ENCODE data around the gene MARVELD3.

Gene MARVELD3

DNA sequence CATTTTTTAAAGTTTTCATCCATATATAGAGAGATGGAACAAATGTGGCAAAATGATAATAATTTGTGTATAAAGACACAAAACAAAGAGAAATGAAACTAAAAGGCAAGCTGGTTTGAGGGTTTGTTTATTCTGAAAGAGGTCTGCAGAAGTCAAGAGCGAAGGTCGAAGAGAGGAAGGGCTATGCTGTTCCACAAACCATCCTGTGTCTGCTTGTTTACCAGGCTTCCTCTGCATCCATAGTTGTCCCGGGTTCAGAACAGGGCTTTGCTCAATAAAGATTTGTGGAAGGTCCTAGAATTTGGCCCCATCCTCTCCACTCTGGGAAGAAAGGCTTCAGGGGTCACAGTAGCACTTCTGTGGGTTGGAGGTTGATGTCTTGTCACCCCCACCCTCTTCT lies 2.4 kb upstream of the MARVELD3 start:
- no peak for DNase-seq (ENCODE audit: low spot score)

DNA sequence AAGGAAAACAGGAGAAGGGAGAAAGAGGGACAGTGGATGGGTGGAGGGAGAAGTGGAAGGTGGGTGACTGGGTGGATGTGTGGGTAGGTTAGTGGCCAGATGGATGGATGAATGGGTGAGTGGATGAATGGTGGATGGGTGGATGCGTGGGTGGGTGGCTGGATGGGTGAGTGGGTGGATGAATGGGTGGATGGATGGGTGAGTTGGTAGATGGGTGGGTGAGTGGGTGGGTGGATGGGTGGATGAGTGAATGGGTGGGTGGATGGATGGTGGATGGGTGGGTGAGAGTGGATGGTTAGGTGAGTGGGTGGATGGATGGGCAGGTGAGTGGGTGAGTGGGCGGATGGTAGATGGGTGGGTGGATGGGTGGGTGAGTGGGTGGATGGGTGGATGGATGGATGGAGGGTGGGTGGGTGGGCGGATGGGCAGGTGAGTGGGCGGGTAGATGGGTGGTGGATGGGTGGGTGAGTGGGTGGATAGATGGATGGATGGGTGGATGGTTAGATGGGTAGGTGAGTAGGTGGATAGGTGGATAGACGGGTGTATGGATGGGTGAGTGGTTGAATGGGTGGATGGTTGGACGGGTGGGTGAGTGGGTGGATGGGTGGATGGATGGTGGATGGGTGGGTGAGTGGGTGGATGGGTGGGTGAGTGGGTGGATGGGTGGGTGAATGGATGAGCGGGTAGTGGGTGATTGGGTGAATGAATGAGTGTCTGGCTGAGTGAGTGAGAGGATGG lies 702 bp upstream of the MARVELD3 start:
- DNase-seq (ENCODE audit: low spot score), result no peak

- no peak for DNase-seq (ENCODE audit: low spot score)
Measured at GRCh38 chr16:71626858-71627213, 852 bp downstream of the MARVELD3 start.

DNA sequence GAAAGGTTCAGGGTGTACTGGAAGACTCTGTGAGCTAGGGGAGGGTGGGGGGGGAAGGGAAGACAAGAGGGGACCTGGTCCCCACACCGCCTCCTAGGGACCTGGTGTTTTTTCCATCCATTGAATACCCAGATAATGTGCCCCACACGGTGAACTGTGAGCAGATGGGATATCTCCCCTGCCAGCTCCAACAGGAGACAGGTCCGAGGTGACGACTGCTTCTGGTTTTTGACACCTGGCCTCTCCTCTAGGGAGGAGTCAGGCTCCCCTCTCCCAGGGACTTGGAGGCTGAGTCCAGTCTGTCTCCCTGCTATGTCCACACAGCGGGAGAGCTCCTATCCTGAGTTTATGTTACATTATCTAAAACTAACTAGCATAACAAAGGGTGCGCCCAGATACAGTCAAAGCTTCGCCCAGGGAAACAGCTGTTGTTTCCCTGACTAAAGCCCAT lies 1.8 kb downstream of the MARVELD3 start:
- no peak for DNase-seq (ENCODE audit: low spot score)

GRCh38 chr16:71628810-71629209 lies 2.8 kb downstream of the MARVELD3 start:
- DNase-seq (ENCODE audit: low spot score), result no peak

DNA sequence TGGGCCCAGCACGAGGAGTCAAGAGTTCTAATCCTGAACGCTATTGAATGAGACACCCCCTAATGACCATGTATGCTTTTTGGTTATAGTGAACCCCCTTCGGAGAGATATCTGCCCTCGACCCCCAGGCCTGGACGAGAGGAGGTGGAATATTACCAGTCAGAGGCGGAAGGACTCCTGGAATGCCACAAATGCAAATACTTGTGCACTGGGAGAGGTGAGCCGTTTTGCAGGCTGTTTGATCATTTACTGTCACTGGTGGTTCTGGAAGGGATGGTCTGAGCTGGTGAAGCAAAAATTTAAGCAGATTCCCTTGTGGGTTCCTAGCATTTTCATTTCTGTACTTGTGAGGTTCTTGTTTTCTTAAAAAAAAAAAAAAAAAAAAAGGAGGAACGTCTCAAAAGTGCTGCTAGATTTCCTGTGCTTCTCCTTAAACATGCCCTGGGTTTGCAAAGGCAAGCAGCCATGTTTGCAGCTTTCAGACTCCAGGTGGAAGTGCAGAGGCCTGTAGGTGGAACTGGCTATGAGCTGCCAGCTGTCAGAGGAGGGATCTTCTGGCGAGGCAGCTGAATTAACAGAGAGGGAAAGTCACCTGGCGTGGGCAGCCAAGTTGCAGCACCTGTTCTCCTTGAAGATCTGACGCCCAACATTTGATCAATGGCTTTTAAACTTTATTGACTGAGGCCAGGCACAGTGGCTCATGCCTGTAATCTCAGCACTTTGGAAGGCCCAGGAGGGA lies 3.5 kb downstream of the MARVELD3 start:
- no peak for DNase-seq (ENCODE audit: low spot score)

GRCh38 chr16:71630808-71631207 lies 4.8 kb downstream of the MARVELD3 start:
- DNase-seq (ENCODE audit: low spot score), result no peak

GRCh38 chr16:71631776-71632175 lies 5.8 kb downstream of the MARVELD3 start:
- DNase-seq (ENCODE audit: low spot score), result no peak

- no peak for DNase-seq (ENCODE audit: low spot score)
Measured at GRCh38 chr16:71635632-71636031, 9.6 kb downstream of the MARVELD3 start.

GRCh38 chr16:71637398-71637797 lies 11.4 kb downstream of the MARVELD3 start:
- no peak for DNase-seq (ENCODE audit: low spot score)

GRCh38 chr16:71645450-71645849 lies 19.5 kb downstream of the MARVELD3 start:
- no peak for DNase-seq (ENCODE audit: low spot score)

- DNase-seq (ENCODE audit: low spot score), result no peak
Measured at GRCh38 chr16:71647391-71647790, 21.4 kb downstream of the MARVELD3 start.

GRCh38 chr16:71648162-71648561 lies 22.2 kb downstream of the MARVELD3 start:
- DNase-seq (ENCODE audit: low spot score), result no peak

DNA sequence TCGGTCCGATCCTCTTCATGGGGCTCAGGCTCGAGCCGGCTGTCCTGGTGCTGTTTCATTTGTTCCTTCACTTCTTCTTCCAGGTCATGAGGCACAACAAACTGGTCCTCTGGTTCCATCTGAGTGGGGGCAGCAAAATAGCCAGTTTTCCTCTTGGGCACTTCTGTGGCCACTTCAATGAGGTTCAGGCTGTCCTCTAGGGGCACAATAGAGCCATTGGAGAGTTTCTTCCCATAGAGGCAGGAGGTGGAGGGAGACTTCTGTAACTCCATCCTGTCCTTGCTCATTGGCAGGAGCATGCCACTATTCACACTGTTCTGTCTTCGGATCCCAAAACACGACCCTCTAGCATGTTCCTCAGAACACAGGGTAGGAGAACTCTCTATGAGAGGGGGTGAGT lies 22.9 kb downstream of the MARVELD3 start:
- no peak for DNase-seq (ENCODE audit: low spot score)

GRCh38 chr16:71649704-71650103 lies 23.7 kb downstream of the MARVELD3 start:
- DNase-seq (ENCODE audit: low spot score), result no peak

GRCh38 chr16:71658771-71659170 lies 32.8 kb downstream of the MARVELD3 start:
- DNase-seq (ENCODE audit: low spot score), result no peak

GRCh38 chr16:71659471-71659870 lies 33.5 kb downstream of the MARVELD3 start:
- no peak for DNase-seq (ENCODE audit: low spot score)

DNA sequence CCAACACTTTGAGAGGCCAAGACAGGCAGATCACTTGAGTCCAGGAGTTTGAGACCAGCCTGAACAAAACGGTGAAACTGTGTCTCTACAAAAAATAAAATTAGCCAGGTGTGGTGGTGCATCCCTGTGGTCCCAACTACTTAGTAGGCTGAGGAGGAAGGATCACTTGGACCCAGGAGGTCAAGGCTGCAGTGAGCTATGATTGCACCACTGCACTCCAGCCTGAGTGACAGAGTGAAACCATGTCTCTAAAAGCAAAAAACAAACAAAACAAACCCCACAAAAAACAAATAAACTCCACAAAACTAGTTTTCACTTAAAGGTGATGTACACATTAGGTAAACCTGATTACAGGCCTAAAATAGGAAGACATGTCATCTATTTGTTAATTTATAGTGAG lies 40.3 kb downstream of the MARVELD3 start:
- DNase-seq (ENCODE audit: low spot score), result no peak

DNA sequence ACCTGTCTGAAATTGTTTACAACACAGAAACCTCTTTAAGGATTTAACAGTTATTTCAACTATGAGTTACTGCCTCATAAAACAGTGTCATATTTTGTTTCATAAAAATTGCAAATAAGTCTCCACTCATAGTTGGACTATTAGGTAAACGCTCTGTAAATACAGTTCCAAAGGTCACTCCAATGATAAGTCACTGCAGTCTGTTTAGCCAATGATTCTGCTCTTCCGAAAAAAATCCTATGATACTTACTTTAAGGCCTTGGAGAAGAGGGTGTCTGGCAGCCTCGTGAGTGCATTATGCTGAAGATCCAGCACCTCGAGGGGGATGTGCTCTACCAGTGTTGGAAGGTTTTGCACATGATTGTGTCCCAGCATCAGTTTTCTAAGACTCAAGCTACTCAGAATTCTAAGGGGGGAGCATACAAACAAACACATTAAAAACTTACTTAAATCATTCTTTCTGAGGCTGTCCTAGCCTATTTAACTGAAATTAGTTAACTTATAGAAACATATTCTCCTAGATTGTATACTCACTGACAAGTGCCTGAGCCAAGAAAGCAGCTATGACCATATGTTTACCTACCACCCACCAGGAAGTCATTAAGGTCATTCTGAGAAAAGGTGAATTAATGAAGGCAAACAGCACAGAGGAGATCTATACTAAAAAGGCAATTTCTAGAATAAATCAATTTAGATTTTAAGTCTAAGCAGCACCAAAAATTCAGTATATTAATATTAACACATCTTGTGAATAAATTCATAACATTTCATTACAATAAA lies 41.1 kb downstream of the MARVELD3 start:
- DNase-seq (ENCODE audit: low spot score), result no peak

- no peak for DNase-seq (ENCODE audit: low spot score)
Measured at GRCh38 chr16:71669926-71670536, 44.0 kb downstream of the MARVELD3 start.

GRCh38 chr16:71670537-71670936 lies 44.6 kb downstream of the MARVELD3 start:
- no peak for DNase-seq (ENCODE audit: low spot score)

DNA sequence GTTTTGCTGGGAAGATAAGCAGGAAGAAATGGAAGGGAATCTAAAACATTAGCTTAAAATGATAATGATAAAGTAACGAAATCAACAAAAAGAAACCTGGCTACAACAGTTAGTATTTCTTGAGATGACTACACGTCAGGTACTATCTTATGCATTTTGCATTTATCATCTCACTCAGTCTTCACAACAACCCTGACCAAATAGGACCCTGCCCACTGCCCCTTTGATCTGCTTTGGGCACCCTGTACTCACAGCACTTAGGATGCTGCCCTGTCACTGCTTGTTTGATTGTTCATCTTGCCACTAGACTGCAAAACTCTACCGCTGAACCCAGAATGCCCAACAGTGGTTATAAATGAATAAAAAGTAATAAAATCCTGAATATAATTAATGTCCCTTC lies 45.2 kb downstream of the MARVELD3 start:
- no peak for DNase-seq (ENCODE audit: low spot score)
